A549 treated with GW870086 at 1 μM for 4 hours (cell line): Measurements from ENCODE around the gene SPIRE1. TPM values are rescaled to one million over a fixed set of nuclear protein-coding genes. Genes with fewer than 3 reads are reported as not detected.

Experiments used
- total RNA-seq: library from RNA; stranded (reverse); fragments of 200-300 nt; extraction: Qiagen RNA extraction; gene quantifications from 5 replicates; pipeline ENCODE4 v1.2.3, GENCODE V29; 2022; ENCODE audit warnings: low read depth

Gene SPIRE1
- 15.5 to 19.0 TPM (median 18.3 TPM) in 5 replicates for total RNA-seq

GRCh38 chr18:12657684-12658425, at the start of gene SPIRE1:
TSS of gene SPIRE1 (minus strand) at chr18:12658107. CDS start at chr18:12657866, 241 bp downstream.

GRCh38 chr18:12702221-12703095, 44.6 kb upstream of the SPIRE1 start, which contains the start of the genes CEP76 and PSMG2:
TSS of gene CEP76 (minus strand) at chr18:12702723. CDS start at chr18:12702548, 175 bp downstream.
TSS of gene PSMG2 (plus strand) at chr18:12703042. CDS start at chr18:12703108, 66 bp downstream.

Other genes starting within 250 kb of the SPIRE1 start
- 5.6 to 7.0 TPM (median 6.3 TPM) in 5 replicates for gene CEP76, start 44.6 kb upstream of the SPIRE1 start, total RNA-seq
- 63.1 to 73.3 TPM (median 69.8 TPM) in 5 replicates for gene PSMG2, start 44.9 kb upstream of the SPIRE1 start, total RNA-seq
- 18.2 to 22.2 TPM (median 20.5 TPM) in 5 replicates for gene PTPN2, start 226.1 kb upstream of the SPIRE1 start, total RNA-seq